Neural progenitor cell (in vitro differentiated cells): ENCODE results near the gene ANKRD11.

Experiments used
- CTCF ChIP-seq: fragments of 200-600 bp; sonication (generic); IDR thresholded peaks from 2 replicates; pipeline ENCODE4 v1.5.1; 2017; ENCODE audit warnings: antibody characterized with exemption, mild to moderate bottlenecking
- EZH2 ChIP-seq: fragments of 200-600 bp; sonication (generic); IDR thresholded peaks from 2 replicates; pipeline ENCODE4 v1.6.1; 2017; ENCODE audit warnings: antibody characterized with exemption, mild to moderate bottlenecking, moderate library complexity
- EZH2phosphoT487 ChIP-seq: fragments of 200-600 bp; sonication (generic); IDR thresholded peaks from 2 replicates; pipeline ENCODE4 v1.6.1; 2017; ENCODE audit warnings: antibody characterized with exemption

GRCh38 chr16:89334050-89334449, 156.3 kb downstream of the ANKRD11 start:
- TF ChIP-seq EZH2phosphoT487 (no peak), CTCF (no peak), EZH2 (no peak)
